SK-MEL-5 (cell line): Measurements from ENCODE around the gene NOPCHAP1. TPM values are rescaled to one million over a fixed set of nuclear protein-coding genes. Genes with fewer than 3 reads are reported as not detected.
"Not testable (repeated sequence)": the region's sequence is repeated elsewhere in the genome, so short reads cannot be mapped to it uniquely, and the experiment has no call there.

ENCODE experiments used
- DNase-seq: peaks from one replicate; pipeline ENCODE4 v3.0.0-alpha.2; 2016; ENCODE audit warnings: low read depth, low spot score
- in situ Hi-C: cut with HindIII; loops from 2 replicates; pipeline ENCODE4 v1.10.0; 2016; ENCODE audit warnings: low sequenced_read_pairs, high pct_unique_total_duplicates, low pct_unique_long_range_greater_than_20kb
- total RNA-seq: library from RNA; depleted of rRNA; stranded (reverse); fragments of >200 nt; shearing (Covaris generic); gene quantifications from 2 replicates; pipeline ENCODE4 v1.2.3, GENCODE V29; 2014

The NOPCHAP1 gene
- total RNA-seq, 1 experiment from 2014 or later, result 29.0 TPM

- DNase-seq, result no peak
- in situ Hi-C loops, result no loop called here
Observed at GRCh38 chr12:104959335-104959841, 26.7 kb upstream of the NOPCHAP1 start.

DNA sequence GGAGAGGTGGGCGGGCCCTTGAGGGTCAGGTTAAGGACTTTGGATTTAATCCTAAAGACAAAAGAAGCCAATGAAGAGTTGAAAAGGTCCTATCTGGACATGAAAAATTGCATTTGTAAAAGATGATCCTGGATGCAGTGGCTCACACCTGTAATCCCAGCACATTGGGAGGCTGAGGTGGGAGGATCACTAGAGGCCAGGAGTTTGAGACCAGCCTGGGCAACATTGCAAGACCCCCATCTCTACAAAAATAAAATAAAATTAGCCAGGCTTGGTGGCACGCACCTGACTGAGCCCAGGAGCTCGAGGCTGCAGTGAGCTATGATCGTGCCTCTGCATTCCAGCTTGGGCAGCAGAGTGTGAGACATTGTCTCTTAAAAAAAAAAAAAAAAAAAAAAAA, 25.7 kb upstream of the NOPCHAP1 start:
- no peak for DNase-seq
- in situ Hi-C loops, result no loop called here

DNA sequence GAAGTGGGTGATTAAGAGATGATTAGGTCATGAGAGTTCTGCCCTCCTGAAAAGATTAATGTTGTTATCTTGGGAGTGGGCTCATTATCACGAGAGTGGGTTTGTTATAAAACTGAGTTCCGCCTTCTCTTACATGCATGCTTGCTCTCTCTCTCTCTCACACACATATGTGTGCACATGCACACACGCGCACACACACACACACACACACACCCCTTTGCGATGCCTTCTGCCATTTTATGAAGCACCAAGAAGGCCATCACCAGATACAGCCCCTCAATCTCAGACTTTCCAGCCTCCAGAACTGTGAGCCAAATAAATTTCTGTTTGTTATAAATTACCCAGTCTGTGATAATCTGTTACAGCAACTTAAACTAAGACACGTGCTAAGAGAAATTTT, 22.4 kb upstream of the NOPCHAP1 start:
- no peak for DNase-seq
- in situ Hi-C loops, result no loop called here

DNA sequence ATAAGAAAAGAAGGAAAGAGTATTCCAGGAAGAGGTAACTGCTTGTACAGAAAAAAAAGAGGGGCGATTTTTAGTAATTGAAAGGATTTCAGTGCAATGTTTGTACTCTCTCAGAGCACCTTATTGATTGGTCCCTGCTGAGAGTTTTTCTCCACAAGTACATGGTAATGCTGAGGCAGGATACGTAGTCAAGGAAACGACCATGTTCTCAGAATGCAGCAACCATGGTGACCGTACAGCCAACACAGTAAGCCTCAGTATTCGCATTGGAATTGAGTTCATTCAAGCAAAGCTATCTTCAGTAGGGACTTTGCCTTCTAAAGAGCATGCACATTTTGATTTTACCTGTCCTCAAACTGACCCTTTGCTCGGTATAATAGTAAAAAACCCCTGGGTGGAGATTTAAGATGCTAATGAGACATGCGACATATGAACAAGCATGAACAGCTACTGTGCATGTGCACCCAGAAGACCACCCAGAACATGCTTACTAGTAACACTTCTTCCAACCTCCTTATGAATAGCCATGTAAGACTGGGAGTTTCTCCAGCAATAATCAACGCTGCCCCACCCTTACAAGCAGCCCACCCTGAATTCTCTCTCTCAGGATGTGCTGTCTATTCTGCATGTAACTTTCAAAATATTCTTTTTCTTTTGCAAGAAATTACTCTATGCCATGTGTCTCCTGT, 21.8 kb upstream of the NOPCHAP1 start:
- in situ Hi-C loops, result no loop called here
- DNase-seq, result no peak

DNA sequence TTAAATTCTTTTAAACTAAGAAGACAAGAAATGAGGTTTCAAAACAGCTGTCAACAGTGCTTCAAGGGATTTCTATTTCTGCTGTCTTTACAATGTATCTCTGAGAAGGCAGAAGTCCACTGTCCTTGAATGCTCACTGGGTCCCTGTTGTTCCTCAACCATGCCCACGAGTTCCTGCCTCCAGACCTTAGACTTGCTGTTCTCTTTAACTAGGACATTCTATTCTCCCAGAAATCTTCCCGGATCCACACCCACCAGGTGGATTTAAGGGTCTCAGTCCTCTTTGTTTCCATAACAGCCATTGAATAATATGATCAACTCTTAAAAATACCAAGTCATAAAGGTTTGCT, 21.3 kb upstream of the NOPCHAP1 start:
- no peak for DNase-seq
- in situ Hi-C loops, result no loop called here

GRCh38 chr12:104966677-104967076, 19.4 kb upstream of the NOPCHAP1 start:
- no peak for DNase-seq
- in situ Hi-C loops, result no loop called here

DNA sequence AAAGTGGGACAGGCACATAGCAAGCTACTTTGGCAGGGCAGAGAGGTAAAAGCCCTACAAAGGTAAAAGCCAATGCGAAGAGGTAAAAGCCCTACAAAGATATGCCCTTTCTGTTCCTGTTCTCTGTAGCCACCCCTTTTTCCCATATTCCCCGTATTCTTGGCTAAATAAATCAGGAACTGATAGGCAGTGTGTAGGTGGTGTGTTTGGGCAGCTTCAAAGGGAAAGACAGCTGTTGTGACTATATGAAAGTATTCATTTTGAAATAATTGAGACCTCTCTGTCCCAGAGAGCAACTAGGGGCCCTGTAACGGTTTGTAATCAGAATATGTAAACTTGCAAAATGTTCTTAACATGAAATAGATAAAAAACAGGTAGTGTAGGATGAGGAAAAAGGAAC, 16.8 kb upstream of the NOPCHAP1 start:
- no peak for DNase-seq
- in situ Hi-C loops, result no loop called here

GRCh38 chr12:104971306-104971705, 14.8 kb upstream of the NOPCHAP1 start:
- in situ Hi-C loops, result no loop called here
- no peak for DNase-seq

- no peak for DNase-seq
- in situ Hi-C loops, result no loop called here
Observed at GRCh38 chr12:104973250-104973649, 12.9 kb upstream of the NOPCHAP1 start.

DNA sequence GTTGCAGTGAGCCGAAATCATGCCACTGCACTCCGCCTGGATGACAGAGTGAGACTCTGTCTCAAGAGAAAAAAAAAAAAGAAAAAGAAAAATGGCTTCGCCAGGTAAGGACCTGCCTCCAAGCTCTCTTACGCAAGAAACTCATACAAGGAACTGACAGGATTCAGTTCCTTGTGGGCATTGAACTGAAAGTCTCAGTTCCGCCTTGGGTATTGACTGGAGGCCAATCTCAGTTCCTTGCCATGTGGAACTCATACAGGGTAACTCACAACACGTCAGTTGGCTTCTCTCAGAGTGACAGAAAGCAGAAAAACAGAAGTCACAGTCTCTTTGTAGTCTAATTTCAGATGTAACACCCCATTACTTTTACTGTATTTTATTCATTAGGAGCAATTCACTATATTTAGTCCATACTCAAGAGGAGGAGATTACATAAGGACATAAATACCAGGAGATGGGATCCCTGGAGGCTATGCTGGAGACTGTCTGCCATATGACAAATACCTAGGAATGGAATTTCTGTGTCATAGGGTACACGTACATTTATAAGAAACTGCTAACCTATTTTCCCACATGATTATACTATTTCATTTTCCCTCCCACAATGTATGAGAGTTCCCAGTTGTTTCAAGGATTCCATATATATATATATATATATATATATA, 11.4 kb upstream of the NOPCHAP1 start:
- no peak for DNase-seq
- in situ Hi-C loops, result no loop called here

GRCh38 chr12:104975587-104976343, 10.4 kb upstream of the NOPCHAP1 start:
- DNase-seq, result no peak
- in situ Hi-C loops, result no loop called here

DNA sequence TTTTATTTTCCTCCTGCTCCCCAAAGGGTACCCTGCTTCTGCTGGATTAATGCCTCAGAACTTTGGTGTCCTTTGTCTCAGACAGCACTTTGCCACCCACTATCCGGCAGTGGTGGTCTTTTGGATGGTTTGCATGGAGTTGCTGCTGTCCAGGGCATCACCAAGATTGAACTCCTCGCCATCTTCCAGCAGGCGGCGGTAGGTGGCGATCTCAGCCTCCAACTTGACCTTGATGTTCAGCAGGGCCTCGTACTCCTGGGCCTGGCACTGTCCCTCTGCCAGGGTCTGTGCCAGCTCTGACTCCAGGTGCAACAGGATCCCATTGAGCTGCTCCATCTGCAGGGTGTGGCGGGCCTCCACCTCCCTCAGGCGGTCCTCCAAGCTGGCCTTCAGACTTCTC, 9.4 kb upstream of the NOPCHAP1 start:
- in situ Hi-C loops, result no loop called here
- DNase-seq, result peak; percentile 16

DNA sequence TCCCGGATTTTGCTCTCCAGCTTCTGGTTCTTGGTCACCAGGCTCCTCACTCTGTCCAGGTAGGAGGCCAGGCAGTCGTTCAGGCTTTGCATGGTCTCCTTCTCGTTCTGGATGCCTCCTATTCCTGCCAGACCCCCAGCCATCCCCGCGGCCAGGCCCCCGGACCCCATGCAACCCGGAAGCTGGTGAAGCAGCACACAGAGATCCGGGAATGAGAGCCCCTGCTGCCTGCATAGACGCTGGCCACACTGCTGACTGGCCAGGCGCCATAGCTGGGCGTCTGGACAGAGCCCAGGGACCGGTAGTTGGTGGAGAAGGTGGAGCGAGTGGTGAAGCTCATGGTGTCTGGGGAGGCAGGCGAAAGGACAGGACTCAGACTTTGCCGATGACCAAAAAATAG, 8.4 kb upstream of the NOPCHAP1 start:
- in situ Hi-C loops, DNase-seq: not testable (repeated sequence)

- in situ Hi-C loops, result no loop called here
- DNase-seq, result peak; percentile 62
Observed at GRCh38 chr12:104985206-104985605, 910 bp upstream of the NOPCHAP1 start.

DNA sequence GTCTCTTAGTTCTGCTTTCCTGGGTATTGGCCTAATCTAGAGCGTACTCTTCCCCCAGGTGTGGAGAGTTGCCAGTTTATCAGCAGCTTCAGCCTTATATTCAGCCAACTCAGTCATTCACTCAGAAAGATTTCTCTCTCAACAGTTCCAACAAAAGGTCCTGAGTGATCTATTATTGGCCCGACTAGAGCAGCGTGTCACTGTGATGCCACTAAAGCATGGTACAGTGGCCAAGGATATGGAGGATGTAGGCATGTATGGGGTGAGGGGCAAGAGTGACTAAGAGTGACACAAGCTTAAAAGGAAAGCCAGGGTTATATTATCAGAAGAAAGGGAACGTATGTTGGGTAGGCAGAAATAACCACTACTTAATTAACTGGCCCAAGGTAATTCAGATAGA, 4.8 kb downstream of the NOPCHAP1 start:
- no peak for DNase-seq
- in situ Hi-C loops, result no loop called here

DNA sequence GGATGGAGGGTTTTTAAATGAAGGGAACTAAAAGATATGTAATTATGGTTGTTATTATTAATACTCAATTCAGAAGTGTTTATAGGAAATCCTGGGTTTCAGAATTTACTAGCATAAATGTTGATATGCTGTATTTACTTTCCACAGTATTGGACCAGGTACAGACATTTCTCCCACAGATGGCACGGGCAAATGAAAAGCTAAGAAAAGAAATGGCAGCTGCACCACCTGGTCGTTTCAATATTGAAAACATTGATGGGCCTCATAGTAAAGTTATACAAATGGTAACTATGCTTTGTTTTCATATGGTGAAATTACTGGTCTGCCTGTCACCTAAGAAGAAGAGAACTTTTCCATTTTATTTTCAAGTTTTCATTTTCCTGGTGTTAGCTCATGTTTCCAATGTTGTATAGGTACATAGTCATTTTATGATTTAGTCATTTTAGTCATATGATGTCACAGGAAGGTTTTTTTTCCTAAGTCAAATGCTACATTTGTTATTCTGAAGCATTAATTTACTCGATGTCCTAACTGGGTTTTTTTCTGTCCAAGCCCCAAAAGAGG, 5.5 kb downstream of the NOPCHAP1 start:
- no peak for DNase-seq
- in situ Hi-C loops, result no loop called here

DNA sequence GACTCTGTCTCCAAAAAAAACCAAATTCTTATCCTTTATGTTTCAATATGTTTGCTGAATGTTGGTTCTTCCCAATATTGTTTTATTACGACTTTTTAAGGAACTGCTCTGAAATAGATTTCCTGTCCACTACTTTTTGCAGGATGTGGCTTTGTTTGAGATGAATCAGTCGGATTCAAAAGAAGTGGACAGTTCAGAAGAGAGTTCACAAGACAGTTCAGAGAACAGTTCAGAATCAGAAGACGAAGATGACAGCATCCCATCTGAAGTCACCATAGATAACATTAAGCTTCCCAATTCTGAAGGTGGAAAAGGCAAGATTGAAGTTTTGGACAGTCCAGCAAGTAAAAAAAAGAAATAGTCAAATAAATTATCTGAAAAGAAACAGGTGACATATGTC, 8.2 kb downstream of the NOPCHAP1 start:
- in situ Hi-C loops, result no loop called here
- DNase-seq, result no peak

DNA sequence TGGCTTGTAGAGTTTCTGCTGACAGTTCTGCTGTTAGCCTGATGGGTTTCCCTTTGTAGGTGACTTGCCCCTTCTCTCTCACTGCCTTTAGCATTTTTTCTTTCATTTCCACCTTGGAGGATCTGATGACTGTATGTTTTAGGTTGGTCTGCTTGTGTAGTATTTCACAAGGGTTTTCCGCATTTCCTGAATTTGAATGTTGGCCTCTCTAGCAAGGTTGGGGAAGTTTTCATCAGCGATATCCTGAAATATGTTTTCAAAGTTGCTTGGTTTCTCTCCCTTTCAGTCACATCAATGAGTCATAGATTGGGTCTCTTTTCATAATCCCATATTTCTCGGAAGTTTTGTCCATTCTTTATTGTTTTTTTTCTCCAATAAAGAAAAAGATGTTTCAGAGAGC, 11.4 kb downstream of the NOPCHAP1 start:
- no peak for DNase-seq
- in situ Hi-C loops, result no loop called here
